Activated CD4-positive, alpha-beta T cell treated with anti-CD3 and anti-CD28 coated beads, Interleukin-2, amount 50 U/mL, for 4 hours (primary cell): ENCODE measurements around the gene ZBTB25.

Source experiments
- DNase-seq, 2 experiments: peaks; one replicate each; pipeline ENCODE4 v3.0.0-alpha.2; 2020

The ZBTB25 gene

DNA sequence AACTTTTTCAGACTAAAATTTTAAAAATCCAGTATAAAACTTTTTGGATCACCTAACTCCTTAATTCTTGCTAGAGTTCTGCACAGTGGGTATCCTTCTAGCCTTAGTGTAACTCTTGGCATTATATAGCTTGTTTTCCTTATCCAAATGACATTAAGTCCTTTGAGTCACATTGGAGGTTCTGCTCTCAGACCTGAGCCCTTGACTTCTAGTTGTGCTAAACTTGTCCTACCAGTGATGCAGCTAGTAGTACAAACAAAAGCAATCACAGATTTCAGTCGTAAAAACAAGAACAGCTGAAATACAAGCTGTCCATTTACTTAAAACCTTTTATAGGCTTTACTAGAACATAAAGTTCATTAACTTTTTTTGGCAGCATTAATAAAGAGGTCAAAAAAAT lies 11.4 kb upstream of the ZBTB25 start:
- DNase-seq, result no peak

DNA sequence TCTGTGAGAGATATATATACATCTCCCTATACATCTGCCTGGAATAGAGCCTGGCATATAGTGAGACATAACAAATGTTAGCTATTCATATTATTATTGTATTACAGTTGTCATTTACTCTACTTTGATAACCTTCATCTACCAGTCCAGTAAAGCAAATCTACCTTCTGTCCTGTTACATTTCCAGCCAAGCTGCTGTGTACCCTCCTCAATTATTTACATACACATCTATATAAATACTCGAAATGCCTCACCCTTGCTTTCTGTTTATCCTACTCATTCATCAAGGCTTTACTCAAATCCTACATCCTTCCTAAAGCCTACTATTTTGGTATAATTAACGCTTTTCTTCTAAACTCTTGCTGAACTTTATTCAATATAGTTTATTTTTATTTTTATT lies 9.6 kb upstream of the ZBTB25 start:
- DNase-seq, result no peak

GRCh38 chr14:64510825-64511671 lies 7.4 kb upstream of the ZBTB25 start:
- DNase-seq, result peak; percentile 45 to 59

DNA sequence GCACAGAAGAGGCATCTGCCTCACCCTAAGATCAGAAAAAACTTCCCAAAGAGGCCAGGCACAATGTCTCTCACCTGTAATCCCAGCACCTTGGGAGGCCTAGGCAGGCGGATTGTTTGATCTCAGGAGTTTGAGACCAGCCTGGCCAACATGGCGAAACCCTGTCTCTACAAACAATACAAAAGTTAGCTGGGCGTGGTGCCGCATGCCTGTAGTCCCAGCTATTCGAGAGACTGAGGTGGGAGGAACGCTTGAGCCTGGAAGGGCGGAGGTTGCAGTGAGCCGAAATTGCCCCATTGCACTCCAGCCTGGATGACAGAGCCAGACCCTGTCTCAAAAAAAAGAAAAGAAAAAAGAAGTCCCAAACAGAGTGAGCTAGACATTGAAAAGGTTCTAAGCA lies 5.4 kb upstream of the ZBTB25 start:
- DNase-seq, result no peak

- no peak for DNase-seq
Measured at GRCh38 chr14:64508215-64508776, 4.7 kb upstream of the ZBTB25 start.

DNA sequence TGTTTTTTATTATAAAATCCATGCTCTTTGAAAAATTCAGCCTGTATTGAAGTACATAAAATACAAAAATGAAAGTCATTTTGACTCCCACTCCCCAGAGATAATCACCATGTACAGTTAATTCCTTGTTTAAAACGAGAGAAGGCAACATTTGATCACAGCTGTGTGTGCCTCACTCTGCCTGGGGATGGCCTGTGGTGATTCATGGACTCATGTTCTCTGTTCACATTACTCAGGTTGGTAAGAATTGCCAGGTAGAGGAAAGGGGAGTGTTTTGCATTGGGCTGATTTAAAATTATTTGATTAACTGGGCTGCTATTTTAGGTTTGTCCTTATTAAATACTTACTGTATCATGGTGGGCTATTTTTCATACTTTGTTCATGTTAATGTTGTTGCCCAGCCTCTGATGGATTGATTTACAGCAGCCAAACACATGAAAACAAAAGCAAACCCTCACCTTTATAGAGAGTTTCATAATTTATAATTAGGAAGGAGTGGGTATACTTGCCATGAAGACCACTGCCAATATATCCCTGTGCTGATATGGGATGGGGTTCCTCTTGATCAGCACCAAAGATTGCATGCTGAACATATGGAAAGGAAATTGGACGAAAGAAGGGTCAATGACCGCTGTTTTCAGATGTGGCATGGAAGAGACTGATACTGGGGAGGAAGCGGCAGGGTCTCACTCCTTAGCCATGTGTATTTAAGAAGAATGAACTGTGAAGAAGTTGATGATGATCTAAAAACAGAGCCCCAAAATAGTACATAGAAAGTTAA lies 3.9 kb upstream of the ZBTB25 start:
- peak in 1 of 2 experiments; percentile 42 for DNase-seq

DNA sequence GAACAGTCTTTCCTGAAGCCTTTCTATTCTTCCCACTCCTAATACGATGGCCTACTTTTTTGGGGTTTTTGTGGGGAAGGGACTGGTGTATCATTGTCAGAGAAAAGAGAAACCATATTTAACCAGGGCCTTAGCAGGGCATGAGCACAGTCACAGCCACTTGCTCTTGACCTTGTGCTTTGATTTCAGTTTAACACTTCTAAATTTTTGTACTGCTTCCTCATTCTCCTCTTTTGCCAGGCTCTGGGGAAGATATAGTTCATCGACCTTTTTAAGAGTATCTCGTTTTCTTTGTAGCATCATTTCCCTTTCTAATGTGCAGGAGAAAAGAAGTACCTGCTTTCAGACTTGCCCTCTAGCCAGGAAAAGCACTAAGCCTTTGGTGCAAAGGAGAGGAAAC lies 3.1 kb upstream of the ZBTB25 start:
- no peak for DNase-seq

- peak; percentile 80 for DNase-seq
Measured at GRCh38 chr14:64504897-64505794, 1.5 kb upstream of the ZBTB25 start.

DNA sequence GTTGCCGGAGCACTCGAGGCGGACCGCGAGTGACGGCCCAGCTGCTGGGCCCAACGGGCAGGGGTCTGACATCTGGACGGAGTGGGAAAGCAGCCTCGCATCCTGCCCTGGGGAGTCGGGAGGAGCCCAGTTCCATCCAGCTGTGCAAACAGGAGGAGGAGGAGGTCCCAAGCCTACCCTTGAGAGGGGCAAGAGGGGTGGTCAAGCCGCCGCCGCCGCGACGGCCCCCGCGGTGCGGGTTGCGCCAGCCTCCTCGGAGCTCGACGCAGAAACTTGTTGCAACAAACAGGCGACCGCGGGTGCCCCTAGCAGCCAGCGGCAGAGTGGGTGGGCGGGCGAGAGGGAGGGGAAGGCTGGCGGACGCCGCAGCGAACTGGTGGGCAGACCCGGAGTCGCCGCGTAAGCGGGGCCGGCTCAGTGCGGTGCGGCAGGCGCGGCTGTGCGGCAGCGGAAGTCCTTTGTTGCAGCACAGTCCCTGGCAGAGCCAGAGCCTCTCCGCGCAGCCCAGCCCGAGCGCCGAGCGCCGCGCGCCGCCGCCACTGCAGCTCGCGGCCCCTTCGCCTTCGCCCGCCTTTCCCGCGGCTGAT lies 765 bp upstream of the ZBTB25 start, which contains the start of gene ZBTB1:
ZBTB1 (plus strand) TSS at position 461 of the 587 bp plus-strand sequence. CDS start 16,735 bp downstream, outside the sequence.
- DNase-seq, result peak; percentile 78 to 82

- DNase-seq, result peak; percentile 10 to 21
Measured at GRCh38 chr14:64502887-64503433, 678 bp downstream of the ZBTB25 start.

DNA sequence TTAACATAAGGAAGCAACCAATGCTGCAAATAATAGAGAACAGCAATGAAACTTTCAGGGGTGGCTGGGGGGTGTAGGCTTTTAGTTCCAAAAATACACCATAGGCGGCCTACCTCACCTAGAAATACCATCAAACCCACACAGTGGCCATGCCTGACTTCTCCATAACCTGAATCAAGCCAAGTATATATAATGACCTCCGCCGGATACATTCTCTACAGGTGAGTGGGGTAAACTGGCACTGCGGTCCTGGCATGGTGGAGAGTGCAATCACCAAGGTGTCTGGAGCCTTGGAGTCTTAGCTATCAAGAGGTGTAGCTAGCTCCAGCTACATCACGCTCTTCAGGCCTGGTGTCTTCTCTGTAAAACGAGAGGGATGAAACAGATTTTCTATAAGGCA lies 1.2 kb downstream of the ZBTB25 start:
- no peak for DNase-seq

DNA sequence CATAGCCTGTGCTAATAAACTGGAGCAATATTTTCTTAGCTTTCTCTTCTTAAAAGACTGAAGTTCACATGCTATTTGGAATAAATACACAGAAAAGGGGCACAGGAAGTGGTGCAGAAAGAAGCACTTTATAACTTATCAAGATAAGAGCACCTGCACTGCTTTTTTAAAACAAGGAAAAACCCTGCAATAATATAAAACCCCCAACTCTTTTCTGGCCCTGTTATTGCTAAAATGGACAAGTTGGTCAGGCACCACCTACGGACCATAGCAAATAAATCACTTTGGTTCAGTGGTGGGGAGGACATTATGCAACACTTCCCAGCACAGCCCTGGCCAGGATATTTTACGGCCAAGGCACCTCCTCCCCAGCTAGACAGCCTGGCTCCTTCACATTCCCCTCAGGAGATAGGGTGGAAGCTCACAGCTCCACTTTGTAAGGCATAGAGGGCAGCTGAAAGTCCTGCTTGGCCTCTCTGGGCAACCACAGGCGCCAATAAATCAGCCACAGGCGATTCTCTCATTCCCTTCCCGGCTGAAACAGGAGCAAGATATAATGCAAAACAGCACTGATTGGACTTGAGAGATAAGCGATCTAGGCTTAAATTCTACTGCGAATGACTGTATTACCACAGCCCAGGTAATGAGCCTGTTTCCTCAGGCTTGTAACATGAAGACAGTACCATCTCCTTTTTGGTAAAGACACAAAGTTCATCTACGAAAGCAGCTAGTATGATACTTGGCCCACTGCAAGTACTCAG lies 2.0 kb downstream of the ZBTB25 start:
- no peak for DNase-seq

DNA sequence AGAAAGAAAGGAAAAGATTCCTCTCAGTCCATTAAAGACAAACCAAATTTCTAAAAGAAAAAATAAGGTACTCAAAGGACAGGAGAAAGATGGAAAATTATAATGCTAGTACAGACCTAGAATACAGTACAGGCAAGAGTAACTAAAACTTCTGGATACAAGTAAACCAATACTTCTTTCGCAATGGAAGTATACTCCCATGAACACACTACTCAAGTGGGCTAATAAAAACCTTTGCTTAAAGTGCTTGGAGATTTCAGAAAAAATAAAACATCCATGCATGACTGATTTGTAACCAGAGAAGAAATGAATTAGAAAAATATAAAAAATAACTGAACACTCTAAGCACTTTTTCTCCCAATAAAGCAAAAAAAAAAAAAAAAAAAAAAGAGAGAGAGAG lies 3.5 kb downstream of the ZBTB25 start:
- DNase-seq, result no peak

GRCh38 chr14:64496764-64497163 lies 6.9 kb downstream of the ZBTB25 start:
- DNase-seq, result no peak

DNA sequence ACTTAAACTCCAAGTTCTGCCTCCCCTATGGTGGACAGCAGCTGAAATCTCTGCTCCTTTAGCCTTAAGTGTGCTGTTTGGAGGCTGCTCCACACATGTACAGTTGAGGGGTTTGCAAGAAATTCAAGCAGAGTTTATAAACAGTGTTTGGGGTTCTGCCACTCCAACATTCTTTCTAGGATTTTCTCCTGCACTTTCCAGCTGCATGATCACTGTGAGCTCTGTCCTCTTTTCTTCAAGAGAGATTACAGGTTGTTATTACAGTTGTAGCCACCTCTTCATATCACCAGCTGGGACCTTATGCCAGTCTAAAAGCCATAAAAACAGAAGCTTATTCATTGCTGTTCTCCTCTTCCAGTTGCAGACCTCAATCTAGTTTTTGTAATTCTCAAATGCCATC lies 8.4 kb downstream of the ZBTB25 start:
- DNase-seq, result no peak

DNA sequence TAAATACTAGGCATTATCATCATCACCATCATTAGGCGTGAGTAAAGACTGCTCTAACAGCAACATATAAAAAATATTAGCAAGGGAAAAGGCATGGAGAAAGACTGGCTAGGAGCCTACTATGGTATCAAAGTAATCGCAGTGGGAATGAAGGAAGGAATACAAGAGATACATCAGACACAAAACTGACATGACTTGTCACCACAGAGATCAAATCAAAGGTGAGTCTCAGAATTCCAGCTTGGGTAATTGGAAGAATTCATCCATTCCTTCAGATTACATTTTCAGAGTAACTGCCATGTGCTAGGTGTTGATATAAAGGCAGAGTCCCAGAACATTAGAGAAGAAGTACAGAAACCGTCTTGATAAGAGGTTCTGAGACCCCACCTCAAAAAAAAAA lies 10.2 kb downstream of the ZBTB25 start:
- no peak for DNase-seq

DNA sequence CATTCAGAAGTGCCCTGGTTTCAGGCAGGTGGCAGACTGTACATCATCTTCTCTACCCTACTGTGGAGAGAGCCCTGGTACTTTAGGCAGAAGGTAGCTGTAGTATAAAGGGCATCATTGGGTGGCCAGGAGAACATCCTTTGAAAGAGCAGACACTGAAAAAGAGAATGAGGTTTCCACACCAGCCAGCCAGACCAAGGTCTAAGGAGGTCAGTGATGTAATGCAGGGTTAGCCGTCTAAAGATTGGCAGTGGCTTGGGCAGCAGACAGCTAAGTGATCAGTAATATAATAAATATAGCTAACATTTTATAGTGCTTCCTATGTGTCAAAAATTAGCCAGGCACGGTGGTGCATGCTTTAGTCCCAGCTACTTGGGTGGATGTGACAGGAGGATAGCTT lies 12.0 kb downstream of the ZBTB25 start:
- no peak for DNase-seq

DNA sequence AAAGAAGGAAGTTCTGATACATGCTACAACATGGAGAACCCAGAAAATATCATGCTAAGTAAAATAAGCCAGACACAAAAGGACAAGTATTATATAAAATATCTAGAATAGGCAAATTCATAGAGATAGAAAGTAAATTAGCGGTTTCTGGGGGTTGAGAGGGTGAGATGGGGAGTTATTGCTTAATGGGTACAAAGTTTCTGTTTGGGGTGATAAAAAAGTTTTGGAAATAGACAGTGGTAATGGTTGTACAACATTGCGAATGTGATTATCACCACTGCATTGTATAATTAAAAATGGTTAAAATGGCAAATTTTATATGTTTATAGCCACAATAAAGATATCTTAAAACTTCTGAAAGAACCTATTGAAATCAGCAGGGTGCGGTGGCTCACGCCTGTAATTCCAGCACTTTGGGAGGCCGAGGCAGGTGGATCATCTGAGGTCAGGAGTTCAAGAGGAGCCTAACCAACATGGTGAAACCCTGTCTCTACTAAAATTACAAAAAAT lies 15.0 kb downstream of the ZBTB25 start:
- DNase-seq, result no peak

GRCh38 chr14:64478634-64479250 lies 24.9 kb downstream of the ZBTB25 start:
- DNase-seq, result no peak

DNA sequence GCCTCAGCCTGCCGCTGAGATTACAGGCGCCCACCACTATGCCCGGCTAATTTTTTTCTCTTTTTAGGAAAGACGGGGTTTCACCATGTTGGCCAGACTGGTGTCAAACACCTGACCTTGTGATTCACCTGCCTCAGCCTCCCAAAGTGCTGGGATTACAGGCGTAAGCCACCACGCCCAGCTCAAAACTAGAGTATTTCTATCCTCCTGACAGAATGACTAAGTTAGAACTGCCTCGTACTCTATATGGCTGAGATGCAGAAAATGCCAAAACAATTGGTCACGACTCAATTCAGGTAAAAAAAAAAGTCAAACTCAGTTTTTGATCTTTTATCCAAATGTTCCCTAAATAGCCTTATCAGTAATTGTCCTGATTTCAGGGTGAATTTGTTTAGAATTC lies 27.2 kb downstream of the ZBTB25 start:
- no peak for DNase-seq
